Chondrocyte (in vitro differentiated cells): ENCODE results near the gene RPL18. TPM values are rescaled to one million over a fixed set of nuclear protein-coding genes. Genes with fewer than 3 reads are reported as not detected.

Experiments used
- DNase-seq: peaks from one replicate; pipeline ENCODE4 v3.0.0; 2021; ENCODE audit warnings: mixed read lengths, low spot score
- H3K27ac Mint-ChIP-seq: one replicate; pipeline ENCODE4 v1.8.0; 2021; ENCODE audit warnings: mild to moderate bottlenecking, moderate library complexity, mixed read lengths; ENCODE audit not compliant: unreplicated experiment
- H3K27me3 Mint-ChIP-seq: 2 replicates; pipeline ENCODE4 v1.8.0; 2021; ENCODE audit warnings: low read depth, mixed read lengths
- H3K36me3 Mint-ChIP-seq: 2 replicates; pipeline ENCODE4 v1.8.0; 2021; ENCODE audit warnings: low read depth, mixed read lengths
- H3K4me1 Mint-ChIP-seq: 2 replicates; pipeline ENCODE4 v1.8.0; 2021; ENCODE audit warnings: low read depth, mild to moderate bottlenecking, mixed read lengths
- H3K4me3 Mint-ChIP-seq: one replicate; pipeline ENCODE4 v1.8.0; 2021; ENCODE audit warnings: mild to moderate bottlenecking, moderate library complexity, mixed read lengths; ENCODE audit not compliant: unreplicated experiment
- H3K9me3 Mint-ChIP-seq: 2 replicates; pipeline ENCODE4 v1.8.0; 2021; ENCODE audit warnings: low read depth, mixed read lengths
- CTCF ChIP-seq: fragments of 200-600 bp; sonication (generic); IDR thresholded peaks from 2 replicates; pipeline ENCODE4 v1.5.0; 2021; ENCODE audit warnings: antibody characterized with exemption, mild to moderate bottlenecking, moderate library complexity
- total RNA-seq: library from RNA; stranded (reverse); gene quantifications from 3 replicates; pipeline ENCODE4 v1.2.1, GENCODE V29; 2021

Gene RPL18
- total RNA-seq, 1 donor from 2014 or later = 753 TPM

GRCh38 chr19:48616491-48617056, 2.4 kb downstream of the RPL18 start:
- Mint-ChIP-seq H3K27me3 (no peaks in the 10 kb centered on the region), H3K27ac (peak overlapping the region; percentile 5), H3K4me3 (peak overlapping the region; percentile 93), H3K9me3 (no peaks in the 10 kb centered on the region), H3K36me3 (peaks cover 15% of the 10 kb centered on the region), H3K4me1 (peaks cover 37% of the 10 kb centered on the region)
- no peak for DNase-seq
- TF ChIP-seq CTCF = no peak

DNA sequence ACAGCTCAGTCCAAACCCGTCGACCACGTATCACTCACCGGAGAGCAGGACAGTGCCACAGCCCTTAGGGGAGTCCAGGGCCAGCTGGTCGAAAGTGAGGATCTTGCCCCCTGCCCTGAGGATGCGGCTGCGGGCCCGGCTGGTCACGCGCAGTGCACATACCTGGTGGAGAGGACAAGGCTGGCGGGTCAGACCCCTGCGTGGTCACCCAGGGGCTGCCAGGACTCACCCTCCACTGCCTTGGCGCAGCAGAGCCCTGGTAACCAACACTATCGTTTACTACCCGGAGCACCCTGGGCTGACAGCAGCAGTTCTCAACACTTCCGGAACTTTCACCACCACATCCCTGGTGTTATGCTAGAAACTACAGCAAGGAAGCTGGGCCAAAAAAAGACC, 2.9 kb downstream of the RPL18 start:
- DNase-seq = no peak
- Mint-ChIP-seq H3K4me3 (no peak overlapping the region), H3K36me3 (peaks cover 15% of the 10 kb centered on the region), H3K9me3 (no peaks in the 10 kb centered on the region), H3K27me3 (no peaks in the 10 kb centered on the region), H3K4me1 (peaks cover 37% of the 10 kb centered on the region), H3K27ac (peak overlapping the region; percentile 2)
- TF ChIP-seq CTCF = no peak

GRCh38 chr19:48615231-48616040, 3.5 kb downstream of the RPL18 start:
- Mint-ChIP-seq H3K27me3 (no peaks in the 10 kb centered on the region), H3K4me3 (peak overlapping the region; percentile 25), H3K27ac (peak overlapping the region; percentile 2), H3K36me3 (peaks cover 15% of the 10 kb centered on the region), H3K4me1 (peaks cover 37% of the 10 kb centered on the region), H3K9me3 (no peaks in the 10 kb centered on the region)
- TF ChIP-seq CTCF = no peak
- DNase-seq = no peak

DNA sequence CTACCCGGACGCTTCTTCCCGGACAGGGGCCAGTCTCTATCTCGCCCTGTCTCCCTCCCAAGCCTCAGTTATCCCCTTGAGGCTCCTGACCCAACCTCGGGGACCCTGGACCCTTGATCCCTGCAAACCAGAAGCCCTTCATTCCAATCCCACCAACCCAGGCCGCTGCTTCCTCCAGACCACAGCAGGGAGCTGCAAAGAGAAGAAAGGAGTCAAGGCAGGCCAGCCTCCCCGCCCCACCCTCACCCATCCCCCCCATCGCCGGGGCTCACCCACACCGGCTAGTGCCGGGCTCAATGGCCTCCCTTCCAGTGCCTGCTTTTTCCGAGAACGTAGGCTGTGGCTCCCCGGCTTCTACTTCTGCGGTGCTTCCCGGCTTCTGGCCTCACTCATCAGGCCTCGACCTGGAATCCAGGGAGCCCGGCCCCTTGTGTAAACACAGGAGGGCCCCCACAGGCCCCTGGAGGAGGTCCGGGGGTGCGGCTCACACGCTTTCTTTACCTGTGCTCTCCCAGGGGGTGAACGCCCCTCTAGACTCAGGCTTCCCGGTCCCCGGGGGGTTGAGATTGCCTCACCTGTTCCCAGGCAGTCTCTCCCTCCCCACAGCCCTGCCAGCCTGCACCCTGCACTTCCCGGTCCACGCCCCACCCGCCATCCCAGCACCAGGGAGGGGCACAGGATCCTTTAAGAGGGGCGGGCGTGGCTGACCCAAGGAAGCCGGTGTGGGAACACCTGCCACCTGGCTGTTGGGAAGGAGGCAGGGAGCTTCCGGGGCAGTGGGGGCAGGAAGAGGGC, 4.3 kb downstream of the RPL18 start, which contains the start of gene FAM83E:
FAM83E (minus strand) TSS at position 641 of the 795 bp plus-strand sequence. CDS start 1,704 bp downstream, outside the sequence.
- H3K9me3 Mint-ChIP-seq = no peaks in the 10 kb centered on the region
- H3K4me1 Mint-ChIP-seq = peaks cover 29% of the 10 kb centered on the region
- DNase-seq = no peak
- no peaks in the 10 kb centered on the region for H3K27me3 Mint-ChIP-seq
- TF ChIP-seq CTCF = no peak
- H3K4me3 Mint-ChIP-seq = peak within 1 kb of the TSS; percentile 25
- H3K36me3 Mint-ChIP-seq = peaks cover 15% of the 10 kb centered on the region
- peak within 1 kb of the TSS; percentile 46 for H3K27ac Mint-ChIP-seq

- no peaks in the 10 kb centered on the region for H3K9me3 Mint-ChIP-seq
Observed at GRCh38 chr19:48613852-48614435, 5.0 kb downstream of the RPL18 start.

More at GRCh38 chr19:48613852-48614435, 5.0 kb downstream of the RPL18 start:
- no peaks in the 10 kb centered on the region for H3K27me3 Mint-ChIP-seq
- TF ChIP-seq CTCF = no peak
- H3K4me3 Mint-ChIP-seq = no peak overlapping the region
- H3K4me1 Mint-ChIP-seq = peaks cover 27% of the 10 kb centered on the region
- H3K36me3 Mint-ChIP-seq = peaks cover 15% of the 10 kb centered on the region
- H3K27ac Mint-ChIP-seq = peak overlapping the region; percentile 46
- no peak for DNase-seq
